Effector CD4-positive, alpha-beta T cell (primary cell): Measurements from ENCODE around the gene HES5.

Experiments used
- DNase-seq: peaks from one replicate; pipeline ENCODE4 v3.0.0-alpha.2; 2020

HES5 gene

GRCh38 chr1:2514863-2515762, 14.9 kb downstream of the HES5 start:
- no peak for DNase-seq

GRCh38 chr1:2513939-2514652, 16.0 kb downstream of the HES5 start:
- no peak for DNase-seq

GRCh38 chr1:2512862-2513421, 17.1 kb downstream of the HES5 start:
- no peak for DNase-seq

- no peak for DNase-seq
These were observed 19.5 kb downstream of the HES5 start for GRCh38 chr1:2510366-2511155.

- DNase-seq = no peak
These were observed 20.5 kb downstream of the HES5 start for GRCh38 chr1:2509589-2509988.

GRCh38 chr1:2508751-2509150, 21.3 kb downstream of the HES5 start:
- DNase-seq = no peak

- no peak for DNase-seq
These were observed 21.9 kb downstream of the HES5 start for GRCh38 chr1:2508180-2508579.

- no peak for DNase-seq
These were observed 22.3 kb downstream of the HES5 start for GRCh38 chr1:2507744-2508155.

GRCh38 chr1:2506901-2507565, 23.0 kb downstream of the HES5 start:
- no peak for DNase-seq

- DNase-seq = no peak
These were observed 23.8 kb downstream of the HES5 start for GRCh38 chr1:2506007-2506860.

- no peak for DNase-seq
These were observed 24.5 kb downstream of the HES5 start for GRCh38 chr1:2505461-2505994.

GRCh38 chr1:2504949-2505272, 25.2 kb downstream of the HES5 start:
- DNase-seq = no peak

- DNase-seq = no peak
These were observed 25.7 kb downstream of the HES5 start for GRCh38 chr1:2504225-2504948.

- no peak for DNase-seq
These were observed 26.4 kb downstream of the HES5 start for GRCh38 chr1:2503554-2504224.

GRCh38 chr1:2502661-2503553, 27.2 kb downstream of the HES5 start:
- DNase-seq = no peak

- no peak for DNase-seq
These were observed 27.9 kb downstream of the HES5 start for GRCh38 chr1:2502210-2502609.

GRCh38 chr1:2501820-2502119, 28.3 kb downstream of the HES5 start:
- DNase-seq = no peak

GRCh38 chr1:2501041-2501819, 28.8 kb downstream of the HES5 start:
- DNase-seq = no peak
